ENCODE results near the gene KLF12. TPM values are rescaled to one million over a fixed set of nuclear protein-coding genes. Genes with fewer than 3 reads are reported as not detected.

Gene KLF12
- total RNA-seq, 1 experiment from 2014 or later: 9.7 TPM

DNA sequence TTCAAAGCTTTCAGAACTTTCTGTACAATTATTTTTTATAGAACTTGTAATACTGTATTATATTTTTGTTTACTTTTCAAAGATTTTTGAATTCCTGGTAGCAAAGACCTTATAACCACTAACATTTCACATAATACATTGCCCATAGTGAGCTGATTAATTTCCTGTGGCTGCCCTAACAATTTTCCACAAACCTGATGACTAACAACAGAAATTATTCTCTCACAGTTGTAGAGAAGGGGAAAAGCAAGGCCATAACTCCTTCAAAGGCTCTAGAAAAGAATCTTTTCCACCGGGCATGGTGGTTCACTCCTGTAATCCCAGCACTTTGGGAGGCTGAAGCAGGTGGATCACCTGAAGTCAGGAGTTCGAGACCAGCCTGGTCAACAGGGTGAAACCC is 19.1 kb downstream of the KLF12 start:
- TF ChIP-seq, protein P1, sequence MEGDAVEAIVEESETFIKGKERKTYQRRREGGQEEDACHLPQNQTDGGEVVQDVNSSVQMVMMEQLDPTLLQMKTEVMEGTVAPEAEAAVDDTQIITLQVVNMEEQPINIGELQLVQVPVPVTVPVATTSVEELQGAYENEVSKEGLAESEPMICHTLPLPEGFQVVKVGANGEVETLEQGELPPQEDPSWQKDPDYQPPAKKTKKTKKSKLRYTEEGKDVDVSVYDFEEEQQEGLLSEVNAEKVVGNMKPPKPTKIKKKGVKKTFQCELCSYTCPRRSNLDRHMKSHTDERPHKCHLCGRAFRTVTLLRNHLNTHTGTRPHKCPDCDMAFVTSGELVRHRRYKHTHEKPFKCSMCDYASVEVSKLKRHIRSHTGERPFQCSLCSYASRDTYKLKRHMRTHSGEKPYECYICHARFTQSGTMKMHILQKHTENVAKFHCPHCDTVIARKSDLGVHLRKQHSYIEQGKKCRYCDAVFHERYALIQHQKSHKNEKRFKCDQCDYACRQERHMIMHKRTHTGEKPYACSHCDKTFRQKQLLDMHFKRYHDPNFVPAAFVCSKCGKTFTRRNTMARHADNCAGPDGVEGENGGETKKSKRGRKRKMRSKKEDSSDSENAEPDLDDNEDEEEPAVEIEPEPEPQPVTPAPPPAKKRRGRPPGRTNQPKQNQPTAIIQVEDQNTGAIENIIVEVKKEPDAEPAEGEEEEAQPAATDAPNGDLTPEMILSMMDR (conservative IDR thresholded peaks at IDR 0.05): no peak
- Histone ChIP-seq H2BK120ac (ENCODE audit: low read depth, low read length, poor library complexity, severe bottlenecking) (no peak overlapping the region), H2AFZ (ENCODE audit: low read length) (no peak overlapping the region), H2BK15ac (ENCODE audit: low read depth, low read length) (no peak overlapping the region), H3K9me3 (ENCODE audit: control insufficient read depth, low read depth, low read length) (no peaks in the 10 kb centered on the region), H3K4me2 (ENCODE audit: insufficient read depth, insufficient read length, low read length) (no peak overlapping the region), H3K27ac (ENCODE audit: insufficient read length, low read depth, low read length) (no peak overlapping the region), H3K56ac (ENCODE audit: insufficient read length, low read depth, low read length) (no peak overlapping the region), H3K4me1 (ENCODE audit: insufficient read depth, low read length) (no peaks in the 10 kb centered on the region; the same call in 1 of the 2 replicates), H4K91ac (ENCODE audit: insufficient read length, low read depth, low read length) (no peak overlapping the region), H2BK20ac (ENCODE audit: low read depth, low read length, poor library complexity, severe bottlenecking) (no peak overlapping the region), H2BK5ac (ENCODE audit: insufficient read length, low read length) (no peak overlapping the region), H2AK5ac (ENCODE audit: insufficient read length, low read length) (no peak overlapping the region), H3K18ac (ENCODE audit: insufficient read length, low read depth, low read length) (no peak overlapping the region), H3K23me2 (ENCODE audit: insufficient read length, low read depth, low read length, poor library complexity, severe bottlenecking) (no peaks in the 10 kb centered on the region), H3K9ac (ENCODE audit: extremely low read depth, insufficient read length, low read length) (no peak overlapping the region), H3K23ac (ENCODE audit: insufficient read length, low read depth, low read length) (no peak overlapping the region), H3K27me3 (ENCODE audit: insufficient read depth, low read length) (no peaks in the 10 kb centered on the region), H4K5ac (ENCODE audit: insufficient read length, low read depth, low read length) (no peak overlapping the region), H3K79me2 (ENCODE audit: insufficient read depth, low read length) (no peaks in the 10 kb centered on the region; the same call in 1 of the 2 replicates), H4K8ac (replicated peaks; ENCODE audit: insufficient read length, low read depth, low read length) (no peak overlapping the region), H3K79me1 (ENCODE audit: insufficient read depth, low read depth, low read length, poor library complexity, severe bottlenecking) (no peaks in the 10 kb centered on the region), H4K20me1 (ENCODE audit: control insufficient read depth, insufficient read depth, insufficient read length) (no peaks in the 10 kb centered on the region), H3K14ac (ENCODE audit: insufficient read depth, low read length) (no peak overlapping the region), H3T11ph (ENCODE audit: low read length) (no peak overlapping the region), H3K4ac (ENCODE audit: low read depth, low read length) (no peak overlapping the region), H2BK12ac (ENCODE audit: insufficient read length, low read depth, low read length) (no peak overlapping the region)
- no peak overlapping the region for H3K27ac Mint-ChIP-seq
- H3K9me3 Mint-ChIP-seq: peaks cover 30 to 33% of the 10 kb centered on the region in 2 experiments
- peaks cover 25 to 39% (median 29%) of the 10 kb centered on the region in 3 experiments for H3K36me3 Mint-ChIP-seq (ENCODE audit: insufficient read depth in 1 of 3, low read depth in 3 of 3)
- peaks cover 6 to 12% of the 10 kb centered on the region in 2 experiments for H3K4me1 Mint-ChIP-seq
- no peaks in the 10 kb centered on the region for H3K27me3 Mint-ChIP-seq (ENCODE audit: low read depth)
- WGBS (ENCODE audit: extremely low coverage, insufficient read length, low lambda C conversion rate): no CpG with 5 or more reads among the region's 2 CpGs
- no peak for DNase-seq
- H3K4me3 Mint-ChIP-seq: no peak overlapping the region

Measured in H9 (cell line).